Activated naive CD8-positive, alpha-beta T cell treated with anti-CD3 and anti-CD28 coated beads for 36 hours (primary cell): Measurements from ENCODE around the gene MEP1A. TPM values are rescaled to one million over a fixed set of nuclear protein-coding genes. Genes with fewer than 3 reads are reported as not detected.

Source experiments
- total RNA-seq, 2 experiments: library from RNA; stranded (reverse); gene quantifications; one replicate each; pipeline ENCODE4 v1.2.3, GENCODE V29; 2021

The MEP1A gene
- total RNA-seq, 2 experiments from 2014 or later = not detected

Other genes starting within 250 kb of the MEP1A start
- not detected for gene CYP39A1, start 140.6 kb upstream of the MEP1A start, total RNA-seq
- 1 to 10 TPM; 1.5 to 2.1 TPM for gene SLC25A27, start 140.4 kb upstream of the MEP1A start, total RNA-seq
- gene TDRD6, start 105.5 kb upstream of the MEP1A start, total RNA-seq = not detected
- not detected for gene PLA2G7, start 58.0 kb upstream of the MEP1A start, total RNA-seq
- not detected for gene ANKRD66, start 46.5 kb upstream of the MEP1A start, total RNA-seq
- gene ADGRF5, start 128.5 kb downstream of the MEP1A start, total RNA-seq = not detected
- gene ADGRF1, start 248.9 kb downstream of the MEP1A start, total RNA-seq = not detected